Neural progenitor cell (in vitro differentiated cells): ENCODE data around the gene MYEOV. TPM values are rescaled to one million over a fixed set of nuclear protein-coding genes. Genes with fewer than 3 reads are reported as not detected.

Experiments used
- DNase-seq: peaks from one replicate; pipeline ENCODE4 v3.0.0-alpha.2; 2016; ENCODE audit warnings: low spot score
- H2AFZ ChIP-seq: fragments of 200-600 bp; sonication (generic); replicated peaks from 2 replicates; pipeline ENCODE4 v1.6.1; 2016; ENCODE audit warnings: antibody characterized with exemption
- H3F3A ChIP-seq: fragments of 200-600 bp; sonication (generic); 2 replicates; pipeline ENCODE4 v1.6.1; 2016; ENCODE audit warnings: antibody characterized with exemption, low read depth
- H3K27ac ChIP-seq: fragments of 200-600 bp; sonication (generic); 2 replicates; pipeline ENCODE4 v1.5.1; 2016; ENCODE audit warnings: mild to moderate bottlenecking
- H3K27me3 ChIP-seq: fragments of 200-600 bp; sonication (generic); 2 replicates; pipeline ENCODE4 v1.6.1; 2016; ENCODE audit warnings: mild to moderate bottlenecking, moderate library complexity
- H3K36me3 ChIP-seq: fragments of 200-600 bp; sonication (generic); 2 replicates; pipeline ENCODE4 v1.5.1; 2016
- H3K4me1 ChIP-seq: fragments of 200-600 bp; sonication (generic); 2 replicates; pipeline ENCODE4 v1.6.1; 2016; ENCODE audit warnings: mixed run types
- H3K4me2 ChIP-seq: fragments of 200-600 bp; sonication (generic); 2 replicates; pipeline ENCODE4 v1.6.1; 2016
- H3K4me3 ChIP-seq: fragments of 200-600 bp; sonication (generic); 2 replicates; pipeline ENCODE4 v1.5.1; 2016
- H3K79me2 ChIP-seq: fragments of 200-600 bp; sonication (generic); 2 replicates; pipeline ENCODE4 v1.6.1; 2016; ENCODE audit warnings: low read depth
- H3K9ac ChIP-seq: fragments of 200-600 bp; sonication (generic); 2 replicates; pipeline ENCODE4 v1.6.1; 2016
- H3K9me3 ChIP-seq: fragments of 200-600 bp; sonication (generic); 2 replicates; pipeline ENCODE4 v1.5.1; 2016; ENCODE audit warnings: low read depth
- H4K20me1 ChIP-seq: fragments of 200-600 bp; sonication (generic); 2 replicates; pipeline ENCODE4 v1.6.1; 2016; ENCODE audit warnings: low read depth
- H3K27ac Mint-ChIP-seq: 3 replicates; pipeline ENCODE4 v1.8.0; 2021; ENCODE audit warnings: mixed read lengths
- H3K27me3 Mint-ChIP-seq: 2 replicates; pipeline ENCODE4 v1.8.0; 2022; ENCODE audit warnings: low read depth, mild to moderate bottlenecking, inconsistent platforms, moderate library complexity, mixed read lengths; ENCODE audit not compliant: insufficient read depth
- H3K36me3 Mint-ChIP-seq: 3 replicates; pipeline ENCODE4 v1.8.0; 2021; ENCODE audit warnings: mixed read lengths
- H3K4me1 Mint-ChIP-seq: 3 replicates; pipeline ENCODE4 v1.8.0; 2021; ENCODE audit warnings: mixed read lengths
- H3K4me3 Mint-ChIP-seq: 3 replicates; pipeline ENCODE4 v1.8.0; 2021; ENCODE audit warnings: mild to moderate bottlenecking, moderate library complexity, mixed read lengths
- H3K9me3 Mint-ChIP-seq: 3 replicates; pipeline ENCODE4 v1.8.0; 2020; ENCODE audit warnings: mixed read lengths
- EZH2 ChIP-seq: fragments of 200-600 bp; sonication (generic); IDR thresholded peaks from 2 replicates; pipeline ENCODE4 v1.6.1; 2017; ENCODE audit warnings: antibody characterized with exemption, mild to moderate bottlenecking, moderate library complexity
- EZH2phosphoT487 ChIP-seq: fragments of 200-600 bp; sonication (generic); IDR thresholded peaks from 2 replicates; pipeline ENCODE4 v1.6.1; 2017; ENCODE audit warnings: antibody characterized with exemption
- total RNA-seq: library from RNA; depleted of rRNA; stranded (reverse); fragments of >200 nt; gene quantifications from 2 replicates; pipeline ENCODE4 v1.2.3, GENCODE V29; 2015; ENCODE audit warnings: low replicate concordance
- TF ChIP-seq, protein P1 (sequence below): fragments of 200-600 bp; sonication (generic); IDR thresholded peaks from 2 replicates; pipeline ENCODE4 v1.5.1; 2017; ENCODE audit warnings: antibody characterized with exemption, mild to moderate bottlenecking

MYEOV gene
- total RNA-seq, 1 donor from 2014 or later = not detected

DNA sequence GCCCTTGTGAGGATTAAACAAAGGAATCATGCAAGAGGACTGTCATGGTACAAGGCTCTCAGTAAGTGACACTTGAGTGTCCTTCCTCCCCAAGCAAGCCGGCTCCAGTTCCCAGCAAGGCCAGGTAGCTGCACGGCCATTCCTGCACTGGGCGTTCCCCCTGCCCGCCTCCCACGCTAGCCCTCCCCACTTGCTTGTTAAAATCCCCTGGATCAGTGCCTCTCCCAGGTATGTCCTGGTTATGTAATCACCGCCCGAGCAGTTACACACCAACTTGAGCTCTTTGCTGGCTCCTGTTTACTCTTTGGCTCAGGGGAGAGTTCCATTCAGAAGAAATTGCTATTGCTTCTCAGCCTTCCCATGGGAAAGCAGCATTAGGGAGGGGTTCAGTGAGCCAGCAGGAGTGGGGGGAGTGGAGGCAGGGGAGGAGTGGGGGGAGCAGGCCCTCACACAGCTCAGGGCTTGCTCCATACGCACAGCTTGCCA lies 19.4 kb upstream of the MYEOV start:
- Histone ChIP-seq H4K20me1 (no peaks in the 10 kb centered on the region), H3K4me1 (peaks cover 7% of the 10 kb centered on the region), H3F3A (no peaks in the 10 kb centered on the region), H3K27me3 (no peaks in the 10 kb centered on the region), H3K4me2 (no peak overlapping the region), H2AFZ (no peak overlapping the region), H3K4me3 (no peak overlapping the region), H3K27ac (no peak overlapping the region), H3K9me3 (no peaks in the 10 kb centered on the region), H3K79me2 (no peaks in the 10 kb centered on the region), H3K9ac (no peak overlapping the region), H3K36me3 (no peaks in the 10 kb centered on the region)
- H3K36me3 Mint-ChIP-seq = no peaks in the 10 kb centered on the region
- DNase-seq = no peak
- H3K9me3 Mint-ChIP-seq = no peaks in the 10 kb centered on the region
- peaks cover 4% of the 10 kb centered on the region for H3K27me3 Mint-ChIP-seq
- peaks cover 6% of the 10 kb centered on the region for H3K4me1 Mint-ChIP-seq
- H3K27ac Mint-ChIP-seq = no peak overlapping the region
- no peak overlapping the region for H3K4me3 Mint-ChIP-seq
- no peak for TF ChIP-seq EZH2
- no peak for TF ChIP-seq EZH2phosphoT487
- TF ChIP-seq, protein P1, sequence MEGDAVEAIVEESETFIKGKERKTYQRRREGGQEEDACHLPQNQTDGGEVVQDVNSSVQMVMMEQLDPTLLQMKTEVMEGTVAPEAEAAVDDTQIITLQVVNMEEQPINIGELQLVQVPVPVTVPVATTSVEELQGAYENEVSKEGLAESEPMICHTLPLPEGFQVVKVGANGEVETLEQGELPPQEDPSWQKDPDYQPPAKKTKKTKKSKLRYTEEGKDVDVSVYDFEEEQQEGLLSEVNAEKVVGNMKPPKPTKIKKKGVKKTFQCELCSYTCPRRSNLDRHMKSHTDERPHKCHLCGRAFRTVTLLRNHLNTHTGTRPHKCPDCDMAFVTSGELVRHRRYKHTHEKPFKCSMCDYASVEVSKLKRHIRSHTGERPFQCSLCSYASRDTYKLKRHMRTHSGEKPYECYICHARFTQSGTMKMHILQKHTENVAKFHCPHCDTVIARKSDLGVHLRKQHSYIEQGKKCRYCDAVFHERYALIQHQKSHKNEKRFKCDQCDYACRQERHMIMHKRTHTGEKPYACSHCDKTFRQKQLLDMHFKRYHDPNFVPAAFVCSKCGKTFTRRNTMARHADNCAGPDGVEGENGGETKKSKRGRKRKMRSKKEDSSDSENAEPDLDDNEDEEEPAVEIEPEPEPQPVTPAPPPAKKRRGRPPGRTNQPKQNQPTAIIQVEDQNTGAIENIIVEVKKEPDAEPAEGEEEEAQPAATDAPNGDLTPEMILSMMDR = no peak

DNA sequence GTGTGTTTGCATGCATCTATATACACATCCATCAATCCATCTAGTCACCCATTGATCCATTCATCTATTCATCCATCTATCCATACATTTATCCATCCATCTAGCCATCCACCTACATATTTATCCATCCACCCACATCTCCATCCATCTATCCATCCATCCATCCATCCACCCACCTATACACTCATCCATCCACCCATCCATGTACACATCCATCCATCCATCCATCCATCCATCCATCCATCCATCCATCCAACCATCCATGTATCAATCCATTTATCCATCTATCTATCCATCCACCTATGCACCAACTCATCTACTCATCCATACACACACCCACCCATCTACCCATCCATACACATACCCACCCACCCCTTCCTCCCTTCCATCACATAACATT lies 18.8 kb upstream of the MYEOV start:
- H3K9me3 Mint-ChIP-seq = no peaks in the 10 kb centered on the region
- H4K20me1 ChIP-seq = no peaks in the 10 kb centered on the region
- no peak overlapping the region for H3K27ac Mint-ChIP-seq
- H3F3A ChIP-seq = no peaks in the 10 kb centered on the region
- H3K4me3 ChIP-seq = no peak overlapping the region
- peaks cover 4% of the 10 kb centered on the region for H3K27me3 Mint-ChIP-seq
- H2AFZ ChIP-seq = no peak overlapping the region
- H3K4me3 Mint-ChIP-seq = peak overlapping the region; percentile 11
- H3K79me2 ChIP-seq = no peaks in the 10 kb centered on the region
- no peaks in the 10 kb centered on the region for H3K36me3 ChIP-seq
- peaks cover 7% of the 10 kb centered on the region for H3K4me1 ChIP-seq
- H3K4me1 Mint-ChIP-seq = peaks cover 6% of the 10 kb centered on the region
- DNase-seq = no peak
- H3K36me3 Mint-ChIP-seq = no peaks in the 10 kb centered on the region
- H3K4me2 ChIP-seq = no peak overlapping the region
- no peak overlapping the region for H3K9ac ChIP-seq
- H3K9me3 ChIP-seq = no peaks in the 10 kb centered on the region
- no peak for TF ChIP-seq EZH2
- TF ChIP-seq, protein P1 = no peak
- no peak for TF ChIP-seq EZH2phosphoT487
- no peak overlapping the region for H3K27ac ChIP-seq
- no peaks in the 10 kb centered on the region for H3K27me3 ChIP-seq

DNA sequence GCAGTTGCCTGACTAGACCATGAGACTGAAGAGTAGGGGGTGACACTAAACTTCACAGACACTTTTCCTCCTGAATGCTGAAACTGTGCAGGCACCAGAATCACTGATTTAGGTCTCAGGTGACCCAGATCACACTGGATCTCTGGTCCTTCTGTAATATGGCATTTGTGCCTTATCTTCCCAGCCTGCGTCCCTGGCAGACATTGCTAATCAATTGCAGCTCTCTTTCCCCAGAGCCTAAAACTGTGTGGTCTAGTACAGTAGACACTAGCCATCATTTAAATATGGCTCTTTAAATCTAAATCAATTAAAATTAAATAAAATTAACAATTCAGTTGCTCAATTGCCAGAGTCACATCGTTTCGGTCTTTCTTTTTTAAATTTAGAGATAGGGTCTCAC lies 17.8 kb upstream of the MYEOV start:
- Mint-ChIP-seq H3K4me3 (no peak overlapping the region), H3K36me3 (no peaks in the 10 kb centered on the region), H3K4me1 (peaks cover 6% of the 10 kb centered on the region), H3K27ac (no peak overlapping the region), H3K27me3 (peaks cover 4% of the 10 kb centered on the region), H3K9me3 (no peaks in the 10 kb centered on the region)
- H3K36me3 ChIP-seq = no peaks in the 10 kb centered on the region
- no peaks in the 10 kb centered on the region for H4K20me1 ChIP-seq
- no peak overlapping the region for H3K9ac ChIP-seq
- TF ChIP-seq EZH2 (no peak), EZH2phosphoT487 (no peak)
- TF ChIP-seq, protein P1 = no peak
- H3K4me2 ChIP-seq = no peak overlapping the region
- H3F3A ChIP-seq = no peaks in the 10 kb centered on the region
- peaks cover 7% of the 10 kb centered on the region for H3K4me1 ChIP-seq
- H3K4me3 ChIP-seq = no peak overlapping the region
- no peaks in the 10 kb centered on the region for H3K79me2 ChIP-seq
- H3K9me3 ChIP-seq = no peaks in the 10 kb centered on the region
- no peak for DNase-seq
- no peak overlapping the region for H2AFZ ChIP-seq
- H3K27me3 ChIP-seq = no peaks in the 10 kb centered on the region
- no peak overlapping the region for H3K27ac ChIP-seq
